ENCODE results near the gene MGAT3.

GRCh38 chr22:39459681-39460080, 2.9 kb downstream of the MGAT3 start:
- TF ChIP-seq CTCF (IDR thresholded peaks at IDR 0.05) (no peak), POLR2A (IDR thresholded peaks at IDR 0.05) (no peak)

Measured in adrenal gland (tissue), 5 donors.